Astrocyte (in vitro differentiated cells and primary cell): ENCODE measurements around the gene GRK6.

Experiments used
- EZH2 ChIP-seq: IDR thresholded peaks from 2 replicates; pipeline ENCODE4 v1.6.1; 2012; ENCODE audit warnings: mild to moderate bottlenecking, low read length, inconsistent platforms; ENCODE audit not compliant: insufficient read depth
- TF ChIP-seq, protein P1 (sequence below): IDR thresholded peaks from 2 replicates; pipeline ENCODE4 v1.5.1; 2011; ENCODE audit warnings: low read depth, mild to moderate bottlenecking, inconsistent platforms, low read length, moderate library complexity; ENCODE audit not compliant: insufficient read depth

DNA sequence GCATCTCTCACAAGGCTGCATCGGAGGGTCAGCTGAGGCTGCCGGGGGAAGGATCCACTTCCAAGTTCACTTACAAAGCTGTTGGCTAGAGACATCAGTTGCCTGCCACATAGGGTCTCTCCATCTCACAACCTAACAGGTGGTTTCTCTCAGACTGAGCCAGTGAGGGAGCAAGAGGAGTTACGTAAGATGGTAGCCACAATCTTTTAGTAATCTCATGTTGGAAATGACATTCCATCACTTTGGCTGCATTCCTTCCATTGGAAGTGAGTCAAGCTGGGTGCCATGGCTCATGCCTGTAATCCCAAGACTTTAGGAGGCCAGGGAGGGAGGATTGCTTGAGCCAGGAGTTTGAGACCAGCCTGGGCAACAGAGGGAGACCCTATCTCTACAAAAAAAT lies 7.4 kb upstream of the GRK6 start:
- TF ChIP-seq, protein P1, sequence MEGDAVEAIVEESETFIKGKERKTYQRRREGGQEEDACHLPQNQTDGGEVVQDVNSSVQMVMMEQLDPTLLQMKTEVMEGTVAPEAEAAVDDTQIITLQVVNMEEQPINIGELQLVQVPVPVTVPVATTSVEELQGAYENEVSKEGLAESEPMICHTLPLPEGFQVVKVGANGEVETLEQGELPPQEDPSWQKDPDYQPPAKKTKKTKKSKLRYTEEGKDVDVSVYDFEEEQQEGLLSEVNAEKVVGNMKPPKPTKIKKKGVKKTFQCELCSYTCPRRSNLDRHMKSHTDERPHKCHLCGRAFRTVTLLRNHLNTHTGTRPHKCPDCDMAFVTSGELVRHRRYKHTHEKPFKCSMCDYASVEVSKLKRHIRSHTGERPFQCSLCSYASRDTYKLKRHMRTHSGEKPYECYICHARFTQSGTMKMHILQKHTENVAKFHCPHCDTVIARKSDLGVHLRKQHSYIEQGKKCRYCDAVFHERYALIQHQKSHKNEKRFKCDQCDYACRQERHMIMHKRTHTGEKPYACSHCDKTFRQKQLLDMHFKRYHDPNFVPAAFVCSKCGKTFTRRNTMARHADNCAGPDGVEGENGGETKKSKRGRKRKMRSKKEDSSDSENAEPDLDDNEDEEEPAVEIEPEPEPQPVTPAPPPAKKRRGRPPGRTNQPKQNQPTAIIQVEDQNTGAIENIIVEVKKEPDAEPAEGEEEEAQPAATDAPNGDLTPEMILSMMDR: no peak
- no peak for TF ChIP-seq EZH2
